Superior temporal gyrus (tissue), 1 donor: Measurements from ENCODE around the gene SEC16B.

Experiments used
- DNase-seq: peaks from one replicate; pipeline ENCODE4 v3.0.0-alpha.2; 2016; ENCODE audit errors: extremely low spot score

SEC16B gene

GRCh38 chr1:177979272-177979671 is 9.4 kb upstream of the SEC16B start:
- DNase-seq, result no peak

GRCh38 chr1:177978530-177978929 is 8.7 kb upstream of the SEC16B start:
- no peak for DNase-seq

DNA sequence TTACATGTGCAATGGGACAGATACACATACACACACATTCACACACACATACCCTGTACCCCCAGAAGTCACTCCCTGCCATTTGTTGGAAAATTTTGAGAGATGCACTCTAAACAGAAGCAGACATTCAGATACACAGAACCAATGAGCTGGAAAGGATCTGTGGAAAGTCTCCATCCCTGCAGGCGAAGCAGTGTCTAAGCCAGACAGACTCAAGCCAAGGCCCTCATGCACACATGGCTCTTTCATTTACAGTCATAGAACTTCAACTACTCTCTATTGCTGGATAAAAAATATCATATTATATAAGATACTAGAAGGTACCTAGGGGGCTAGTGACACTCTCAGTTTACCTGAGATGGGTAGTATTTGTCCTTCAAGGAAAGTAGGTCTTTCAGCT is 7.3 kb upstream of the SEC16B start:
- DNase-seq, result no peak

GRCh38 chr1:177976596-177976995 is 6.7 kb upstream of the SEC16B start:
- DNase-seq, result no peak

DNA sequence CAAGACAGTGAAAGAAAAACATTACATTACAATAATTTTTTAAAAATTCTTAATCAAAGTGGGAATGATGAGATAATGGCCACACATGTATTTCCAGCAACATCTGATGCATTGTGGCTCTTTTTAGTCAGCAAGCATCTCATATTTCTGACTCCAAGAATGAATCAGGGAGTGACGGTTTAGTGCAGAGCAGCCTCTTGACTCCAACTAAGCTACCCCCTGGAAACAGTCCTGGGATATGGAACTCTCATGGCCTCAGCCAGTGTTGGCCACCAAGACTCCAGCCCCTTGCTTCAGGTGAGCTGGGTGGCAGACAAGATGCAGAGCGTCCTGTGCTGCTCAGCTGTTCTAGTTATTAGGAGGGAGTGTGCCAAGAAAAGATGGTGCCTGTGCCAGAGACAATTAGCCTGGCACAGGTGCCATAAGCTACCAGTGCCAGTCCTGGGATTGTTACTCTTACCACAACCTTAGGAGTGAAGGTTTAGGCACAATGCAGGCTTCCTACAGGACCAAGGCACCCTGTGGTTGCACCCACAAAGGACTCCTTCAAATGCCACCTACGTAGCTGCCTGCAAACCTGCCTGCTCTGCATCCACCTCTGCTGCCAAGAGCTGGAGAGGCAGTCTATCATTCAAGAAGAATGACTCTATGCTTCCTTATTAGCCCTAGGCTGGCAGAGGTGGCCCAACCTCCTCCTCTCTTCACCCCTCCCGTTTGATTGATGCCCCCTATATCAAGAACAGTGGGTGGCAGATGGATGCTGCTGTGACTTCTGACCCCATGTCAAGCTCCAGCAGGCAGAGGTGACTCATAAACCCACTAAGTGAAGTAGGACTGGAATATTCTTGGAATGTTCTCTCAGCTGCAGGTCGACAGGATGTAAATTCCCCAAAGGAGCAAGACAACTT is 6.0 kb upstream of the SEC16B start:
- no peak for DNase-seq

DNA sequence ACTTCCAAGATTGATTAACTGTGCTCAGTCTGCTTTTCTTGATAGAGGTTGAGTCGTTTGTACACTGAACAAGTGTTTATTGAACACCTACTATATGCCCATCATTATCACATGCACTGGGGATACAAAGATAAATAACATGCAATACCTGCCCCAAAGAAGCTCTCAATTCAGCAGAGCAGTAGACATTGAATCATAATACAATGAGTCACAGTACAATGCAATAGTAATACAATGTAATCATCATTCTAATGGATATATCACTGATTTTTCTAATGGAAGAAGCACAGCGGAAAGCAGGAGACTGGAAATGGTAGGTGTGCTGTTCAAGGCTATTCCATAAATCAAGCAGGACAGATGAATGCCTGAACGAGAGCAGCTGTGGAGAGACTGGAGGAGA is 3.7 kb upstream of the SEC16B start:
- DNase-seq, result no peak

GRCh38 chr1:177969109-177969508 is 749 bp downstream of the SEC16B start:
- no peak for DNase-seq

DNA sequence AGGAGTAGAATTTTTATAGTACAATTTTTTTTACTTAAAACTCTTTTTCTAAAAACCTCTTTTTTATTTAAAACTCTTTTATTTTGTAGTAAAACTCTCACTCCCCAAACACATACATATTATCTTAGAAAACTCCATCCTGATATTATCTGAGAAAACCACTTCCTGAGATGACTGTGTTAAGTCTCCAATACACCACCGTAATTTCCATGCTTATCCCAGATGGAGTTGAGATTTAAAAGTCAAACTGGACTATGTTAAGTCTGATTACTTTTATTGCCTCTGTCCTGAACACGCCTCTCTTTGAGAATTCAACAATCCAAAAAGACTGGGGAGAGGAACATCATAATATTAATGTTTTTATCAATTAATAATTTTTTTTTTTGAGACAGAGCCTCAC is 3.7 kb downstream of the SEC16B start:
- DNase-seq, result no peak

- DNase-seq, result no peak
Observed at GRCh38 chr1:177965293-177965692, 4.6 kb downstream of the SEC16B start.

GRCh38 chr1:177964336-177964735 is 5.5 kb downstream of the SEC16B start:
- no peak for DNase-seq

GRCh38 chr1:177960939-177961622 is 8.8 kb downstream of the SEC16B start:
- DNase-seq, result peak; percentile 59

DNA sequence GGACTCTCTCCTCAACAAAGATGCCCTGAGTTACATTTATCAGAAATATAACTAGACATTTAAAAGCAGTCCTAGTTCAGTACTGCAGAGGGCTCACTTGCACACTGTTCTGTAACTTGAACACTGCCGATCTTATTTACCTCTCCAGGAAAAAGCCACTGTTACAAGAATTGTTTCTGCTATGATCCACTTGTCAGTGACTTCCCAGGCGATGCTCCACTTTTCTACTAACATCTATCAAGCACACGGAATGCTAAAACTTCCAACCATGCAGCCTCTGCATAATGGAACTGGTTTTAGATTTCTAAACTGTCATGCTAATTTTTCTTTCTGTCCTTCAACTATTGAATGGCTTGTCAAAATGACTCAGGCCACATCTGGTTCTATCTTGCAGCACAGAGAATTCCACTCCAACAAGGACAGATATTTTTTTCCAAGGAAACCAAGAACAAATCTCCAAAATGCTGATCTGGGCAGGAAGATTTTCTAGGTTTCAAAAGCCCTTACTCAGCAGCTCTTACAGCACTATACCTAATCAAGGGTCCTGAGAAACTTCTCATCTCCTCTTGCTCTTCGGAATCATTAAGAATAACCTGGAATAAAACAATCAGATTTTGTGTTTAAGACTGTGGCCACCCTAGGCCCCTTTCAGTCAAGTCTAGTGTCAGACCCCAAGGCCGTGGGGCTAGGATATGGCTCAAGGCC is 9.9 kb downstream of the SEC16B start:
- DNase-seq, result peak; percentile 66

DNA sequence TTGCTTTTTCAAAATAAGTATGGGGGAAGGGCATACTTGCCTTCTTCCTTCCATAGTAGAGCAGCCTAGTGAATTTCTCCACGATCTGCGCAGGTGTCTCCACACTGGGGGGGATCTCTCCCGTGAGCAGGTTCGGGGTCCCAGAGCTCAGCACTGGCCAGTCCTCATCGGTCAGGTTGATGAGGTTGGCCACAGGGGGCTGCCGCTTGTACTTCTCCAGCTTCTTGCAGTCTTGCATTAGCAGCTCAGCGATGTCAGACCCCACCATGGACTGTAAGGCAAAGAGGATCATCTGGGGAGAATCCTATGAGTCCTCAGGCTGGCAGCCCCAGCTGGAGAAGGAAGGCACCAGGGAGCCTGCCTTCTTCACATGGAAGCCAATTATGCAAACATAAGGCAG is 11.8 kb downstream of the SEC16B start:
- DNase-seq, result no peak

- no peak for DNase-seq
Observed at GRCh38 chr1:177954076-177954475, 15.8 kb downstream of the SEC16B start.

DNA sequence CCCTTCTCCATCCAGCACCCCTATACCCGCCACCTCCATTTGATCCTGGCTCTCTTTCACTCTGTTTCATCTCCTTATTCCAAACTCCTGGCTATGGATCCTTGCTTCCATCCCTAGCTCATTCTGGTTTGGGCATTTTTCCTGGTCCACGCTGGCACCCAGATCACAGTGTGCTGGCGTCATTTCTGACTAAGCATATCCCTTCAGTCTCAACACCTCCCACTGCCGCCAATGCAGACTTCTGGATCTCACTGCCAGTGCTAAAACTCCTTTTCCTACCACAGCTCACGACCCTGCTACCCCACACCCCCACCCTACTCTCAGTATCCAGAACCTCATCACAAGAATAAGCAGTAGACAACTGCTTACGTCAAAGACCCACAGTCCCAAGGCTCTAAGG is 16.3 kb downstream of the SEC16B start:
- peak; percentile 65 for DNase-seq

GRCh38 chr1:177952691-177953090 is 17.2 kb downstream of the SEC16B start:
- no peak for DNase-seq

GRCh38 chr1:177952249-177952648 is 17.6 kb downstream of the SEC16B start:
- no peak for DNase-seq

DNA sequence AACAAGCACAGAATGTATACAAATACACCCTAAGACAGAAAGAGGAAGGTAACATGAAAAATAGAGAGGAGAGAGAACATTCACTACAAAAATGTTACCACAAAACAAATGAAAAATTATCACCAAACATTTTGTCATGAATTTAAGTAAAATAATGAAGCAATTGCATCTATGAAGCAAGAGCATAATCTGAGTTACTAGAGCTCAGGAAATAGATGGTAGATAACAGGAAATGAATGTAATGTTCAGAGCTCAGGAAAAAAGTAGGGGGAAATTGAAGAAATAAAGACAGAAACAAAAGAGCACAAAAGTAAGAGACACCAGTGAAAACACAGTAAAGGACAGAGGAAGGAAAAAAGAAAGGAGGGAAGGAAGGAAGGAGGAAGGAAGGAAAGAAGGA is 19.4 kb downstream of the SEC16B start:
- no peak for DNase-seq

DNA sequence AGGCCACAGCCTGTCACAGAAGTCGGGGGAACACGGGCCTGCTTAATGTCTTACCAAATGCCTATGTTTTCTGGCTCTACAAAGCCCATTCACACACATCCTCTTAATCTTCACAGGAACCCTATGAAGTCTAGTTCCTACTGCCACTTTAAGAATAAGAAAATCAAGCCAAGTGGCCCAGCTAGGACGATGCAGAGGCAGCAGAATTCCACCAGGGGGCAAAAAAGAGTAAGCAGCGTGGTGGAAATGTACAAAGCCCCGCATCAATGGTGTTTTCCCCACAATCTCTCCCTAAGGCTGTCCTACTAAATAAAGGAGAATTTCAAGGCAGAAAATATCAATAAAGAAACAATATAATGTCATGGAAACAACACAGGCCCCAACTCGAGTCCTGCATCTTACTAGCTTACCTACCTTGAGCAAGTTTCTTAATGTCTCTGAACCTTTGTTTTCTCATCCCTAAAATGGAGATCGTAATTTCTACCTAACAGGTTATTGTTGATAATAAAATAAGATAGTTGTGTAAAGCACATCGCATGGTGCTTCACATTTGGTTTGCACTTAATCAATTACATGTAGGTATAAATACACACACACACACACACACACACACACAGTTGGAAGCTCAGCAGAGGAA is 21.4 kb downstream of the SEC16B start:
- DNase-seq, result peak; percentile 94

GRCh38 chr1:177947623-177948022 is 22.2 kb downstream of the SEC16B start:
- no peak for DNase-seq

DNA sequence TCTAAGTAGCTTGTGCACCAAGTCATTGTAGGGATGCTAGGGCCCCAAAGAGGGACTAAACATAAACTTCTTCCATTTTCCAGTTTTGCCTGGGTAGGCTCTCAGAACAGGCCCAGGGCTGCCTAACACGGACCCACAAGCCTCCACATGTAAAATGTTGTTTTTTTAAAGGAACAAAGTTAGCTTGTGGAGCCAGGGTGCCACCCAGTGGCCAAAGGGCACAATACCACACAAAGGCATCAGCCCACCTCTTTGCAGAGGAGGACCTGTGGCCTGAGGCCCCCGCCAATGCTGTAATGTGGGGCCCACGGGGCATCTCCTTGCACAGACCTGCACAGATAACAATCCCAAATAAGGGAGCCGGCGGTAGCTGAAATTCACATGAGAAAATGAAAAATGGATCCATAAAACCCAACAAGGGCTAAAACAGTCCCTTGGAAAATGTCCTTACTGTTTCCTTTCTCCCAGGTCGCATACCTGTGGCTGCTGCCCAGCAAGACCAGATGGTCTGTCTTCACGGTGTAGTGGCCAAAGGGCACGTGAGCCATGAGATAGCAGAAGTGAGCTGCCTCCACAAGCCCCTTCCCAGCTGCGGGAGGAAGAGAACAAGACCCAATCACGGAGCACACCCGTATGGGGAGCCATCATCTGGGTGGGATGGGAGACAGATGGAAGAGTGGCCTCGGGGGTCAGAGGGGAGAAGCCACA is 23.8 kb downstream of the SEC16B start:
- peak; percentile 86 for DNase-seq
